Mesendoderm (in vitro differentiated cells): ENCODE results near the gene FAM120A.

Source experiments
- DNase-seq: peaks from one replicate; pipeline ENCODE4 v3.0.0; 2013
- H2AK5ac ChIP-seq: 2 replicates; pipeline ENCODE4 v1.6.1; 2013; ENCODE audit warnings: low read length, inconsistent platforms
- H2BK120ac ChIP-seq: 2 replicates; pipeline ENCODE4 v1.6.1; 2013; ENCODE audit warnings: low read depth, mild to moderate bottlenecking, low read length, moderate library complexity, mixed read lengths
- H2BK15ac ChIP-seq: replicated peaks from 2 replicates; pipeline ENCODE4 v1.6.1; 2013; ENCODE audit warnings: low read depth, mild to moderate bottlenecking, moderate library complexity
- H2BK5ac ChIP-seq: 2 replicates; pipeline ENCODE4 v1.6.1; 2013; ENCODE audit warnings: low read length, inconsistent platforms
- H3K18ac ChIP-seq: 2 replicates; pipeline ENCODE4 v1.6.1; 2013; ENCODE audit warnings: mild to moderate bottlenecking, low read length, mixed read lengths
- H3K23ac ChIP-seq: one replicate; pipeline ENCODE4 v1.6.1; 2013; ENCODE audit warnings: low read length
- H3K27ac ChIP-seq: 2 replicates; pipeline ENCODE4 v1.5.1; 2013; ENCODE audit warnings: low read depth, mild to moderate bottlenecking, inconsistent platforms, low read length, moderate library complexity
- H3K27me3 ChIP-seq: 2 replicates; pipeline ENCODE4 v1.6.1; 2013; ENCODE audit warnings: low read length, control low read depth, mild to moderate bottlenecking, inconsistent platforms; ENCODE audit not compliant: insufficient read depth, poor library complexity
- H3K36me3 ChIP-seq: 2 replicates; pipeline ENCODE4 v1.6.1; 2013; ENCODE audit warnings: low read length, inconsistent platforms; ENCODE audit not compliant: control insufficient read depth, insufficient read depth
- H3K4ac ChIP-seq: one replicate; pipeline ENCODE4 v1.6.1; 2013; ENCODE audit warnings: low read depth, mild to moderate bottlenecking, low read length, moderate library complexity
- H3K4me1 ChIP-seq: 2 replicates; pipeline ENCODE4 v1.6.1; 2013; ENCODE audit warnings: low read depth, low read length, inconsistent platforms; ENCODE audit not compliant: control insufficient read depth
- H3K4me2 ChIP-seq: 2 replicates; pipeline ENCODE4 v1.6.1; 2013; ENCODE audit warnings: low read length
- H3K4me3 ChIP-seq: 2 replicates; pipeline ENCODE4 v1.5.1; 2013; ENCODE audit warnings: mild to moderate bottlenecking, low read length
- H3K56ac ChIP-seq: one replicate; pipeline ENCODE4 v1.6.1; 2013; ENCODE audit warnings: low read length
- H3K79me1 ChIP-seq: 2 replicates; pipeline ENCODE4 v1.6.1; 2013; ENCODE audit warnings: low read length, inconsistent platforms
- H3K79me2 ChIP-seq: 2 replicates; pipeline ENCODE4 v1.6.1; 2013; ENCODE audit warnings: mild to moderate bottlenecking, low read length; ENCODE audit not compliant: control insufficient read depth, insufficient read depth
- H3K9ac ChIP-seq: 2 replicates; pipeline ENCODE4 v1.6.1; 2013; ENCODE audit warnings: low read length, inconsistent platforms
- H4K5ac ChIP-seq: one replicate; pipeline ENCODE4 v1.6.1; 2013; ENCODE audit warnings: low read length
- H4K8ac ChIP-seq: one replicate; pipeline ENCODE4 v1.6.1; 2013; ENCODE audit warnings: low read depth, mild to moderate bottlenecking, control low read depth, low read length, moderate library complexity
- WGBS: extraction: QIAGEN DNeasy Blood & Tissue Kit; methylation state at CpG from one replicate; pipeline ENCODE4 v1.1.7; 2013; ENCODE audit warnings: low lambda C conversion rate, missing lambda C conversion rate; ENCODE audit not compliant: insufficient coverage; ENCODE audit errors: extremely low coverage; 5-methylcytosine and 5-hydroxymethylcytosine counted together

FAM120A gene

DNA sequence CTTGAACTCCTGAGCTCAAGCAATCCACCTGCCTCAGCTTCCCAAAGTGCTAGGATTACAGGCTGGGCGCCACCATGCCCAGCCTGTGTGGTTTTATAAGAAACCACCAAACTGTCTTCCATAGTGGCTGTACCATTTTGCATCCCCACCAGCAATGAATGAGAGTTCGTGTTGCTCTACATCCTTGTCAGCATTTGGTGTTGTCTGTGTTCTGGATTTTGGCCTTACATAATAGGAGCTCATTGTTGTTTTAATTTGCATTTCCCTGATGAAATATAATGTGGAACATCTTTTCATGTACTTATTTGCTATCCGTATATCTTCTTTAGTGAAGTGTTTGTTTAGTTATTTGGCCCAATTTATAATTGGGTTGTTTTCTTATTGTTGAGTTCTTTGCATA lies 154.7 kb downstream of the FAM120A start:
- Histone ChIP-seq H3K4me1 (no peaks in the 10 kb centered on the region), H4K5ac (no peak overlapping the region), H3K4me2 (no peak overlapping the region), H3K79me1 (peaks cover 3% of the 10 kb centered on the region), H3K4me3 (no peak overlapping the region), H3K36me3 (no peaks in the 10 kb centered on the region), H4K8ac (no peak overlapping the region), H2BK120ac (no peak overlapping the region), H2AK5ac (no peak overlapping the region), H2BK15ac (no peak overlapping the region), H3K27me3 (no peaks in the 10 kb centered on the region), H3K79me2 (peaks cover 1% of the 10 kb centered on the region), H3K4ac (no peak overlapping the region), H3K56ac (no peak overlapping the region), H3K23ac (no peak overlapping the region), H3K18ac (no peak overlapping the region), H3K9ac (no peak overlapping the region), H3K27ac (no peak overlapping the region), H2BK5ac (no peak overlapping the region)
- no peak for DNase-seq
- WGBS: no CpG with 5 or more reads among the region's 3 CpGs

DNA sequence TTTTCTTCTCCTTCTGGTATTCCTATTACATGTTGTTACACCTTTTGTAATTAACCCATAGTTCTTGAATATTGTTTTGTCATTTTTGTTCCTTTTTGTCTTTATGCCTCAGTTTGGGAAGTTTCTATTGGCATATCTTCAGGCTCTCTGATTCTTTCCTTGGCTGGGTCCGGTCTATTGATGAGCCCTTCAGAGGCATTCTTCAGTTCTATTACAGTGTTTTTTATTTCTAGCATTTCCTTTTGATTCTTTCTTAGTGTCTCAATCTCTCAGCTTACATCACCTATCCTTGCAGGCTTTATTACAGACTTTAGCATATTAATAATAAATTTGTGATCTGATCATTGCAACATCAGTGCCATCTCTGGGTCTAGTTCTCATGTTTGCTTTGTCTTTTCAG lies 158.7 kb downstream of the FAM120A start:
- Histone ChIP-seq H3K56ac (no peak overlapping the region), H2BK15ac (no peak overlapping the region), H3K27ac (no peak overlapping the region), H3K9ac (no peak overlapping the region), H3K4me1 (no peaks in the 10 kb centered on the region), H2BK120ac (no peak overlapping the region), H2BK5ac (no peak overlapping the region), H3K36me3 (no peaks in the 10 kb centered on the region), H3K79me1 (peaks cover 6% of the 10 kb centered on the region), H3K4ac (no peak overlapping the region), H3K23ac (no peak overlapping the region), H3K4me3 (no peak overlapping the region), H3K27me3 (no peaks in the 10 kb centered on the region), H2AK5ac (no peak overlapping the region), H3K79me2 (no peaks in the 10 kb centered on the region), H3K4me2 (no peak overlapping the region), H4K5ac (no peak overlapping the region), H3K18ac (no peak overlapping the region), H4K8ac (no peak overlapping the region)
- DNase-seq: no peak
- WGBS: no CpG with 5 or more reads among the region's 1 CpG

DNA sequence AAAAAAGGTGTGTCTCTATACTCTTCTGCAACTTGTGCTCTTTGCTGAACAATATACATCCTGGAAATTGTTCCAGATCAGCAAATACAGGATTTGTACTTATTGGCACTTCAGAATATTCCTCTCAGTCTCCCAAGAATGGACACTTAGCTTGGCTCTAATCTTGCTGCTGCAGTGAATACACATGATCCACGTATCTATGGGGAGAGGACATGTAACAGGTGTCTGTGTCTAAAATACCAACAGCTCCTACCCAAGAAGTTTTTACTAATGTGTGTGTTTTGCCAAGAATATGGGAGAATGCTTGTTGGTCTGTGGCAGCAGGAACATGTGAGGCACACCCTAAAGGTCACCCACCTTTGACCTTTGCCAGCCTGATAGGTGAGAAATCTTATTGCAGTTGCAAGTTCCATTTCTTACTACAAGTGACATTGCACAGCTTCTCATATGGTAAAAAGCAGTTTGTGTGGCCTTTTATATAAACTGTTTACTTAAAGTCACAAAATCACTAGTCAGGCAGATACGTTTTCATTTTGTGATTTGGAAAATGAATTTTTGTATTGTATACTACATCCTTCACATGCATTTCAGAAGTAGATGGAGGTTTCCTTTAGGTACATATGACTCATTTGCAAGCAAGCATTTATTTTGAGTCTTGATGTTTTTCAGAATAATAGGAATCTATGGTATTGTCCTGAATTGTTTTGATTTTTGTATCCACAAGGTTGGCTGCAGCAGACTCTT lies 160.7 kb downstream of the FAM120A start:
- H3K79me2 ChIP-seq: no peaks in the 10 kb centered on the region
- H3K36me3 ChIP-seq: no peaks in the 10 kb centered on the region
- DNase-seq: no peak
- no peak overlapping the region for H3K56ac ChIP-seq
- WGBS: no CpG with 5 or more reads among the region's 2 CpGs
- no peak overlapping the region for H4K8ac ChIP-seq
- H3K9ac ChIP-seq: no peak overlapping the region
- H3K27me3 ChIP-seq: no peaks in the 10 kb centered on the region
- H3K23ac ChIP-seq: no peak overlapping the region
- H3K4me2 ChIP-seq: no peak overlapping the region
- no peak overlapping the region for H2BK5ac ChIP-seq
- no peak overlapping the region for H3K4ac ChIP-seq
- H2BK15ac ChIP-seq: no peak overlapping the region
- H2AK5ac ChIP-seq: no peak overlapping the region
- H3K79me1 ChIP-seq: peaks cover 11% of the 10 kb centered on the region
- no peak overlapping the region for H3K27ac ChIP-seq
- no peak overlapping the region for H4K5ac ChIP-seq
- H2BK120ac ChIP-seq: no peak overlapping the region
- H3K4me3 ChIP-seq: no peak overlapping the region
- no peak overlapping the region for H3K18ac ChIP-seq
- H3K4me1 ChIP-seq: no peaks in the 10 kb centered on the region

DNA sequence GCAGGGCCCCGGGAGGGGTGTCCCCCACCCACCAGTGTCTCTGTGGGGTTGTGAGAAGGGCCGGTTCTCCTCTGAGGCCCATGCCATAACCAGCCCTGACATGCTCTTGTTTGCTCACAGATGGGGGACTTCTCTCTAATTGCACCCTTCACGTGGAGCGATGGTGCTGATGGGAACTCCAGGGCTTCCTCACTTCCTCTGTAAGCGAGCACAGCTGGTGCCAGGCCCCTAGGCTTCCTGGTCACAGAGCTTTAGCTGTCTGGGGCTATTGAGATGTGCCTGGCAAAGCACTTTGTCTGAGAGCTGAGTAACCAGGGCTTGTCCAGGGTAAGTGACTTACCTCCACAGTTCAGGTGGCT lies 161.3 kb downstream of the FAM120A start:
- no peak overlapping the region for H3K4me2 ChIP-seq
- no peaks in the 10 kb centered on the region for H3K79me2 ChIP-seq
- DNase-seq: no peak

DNA sequence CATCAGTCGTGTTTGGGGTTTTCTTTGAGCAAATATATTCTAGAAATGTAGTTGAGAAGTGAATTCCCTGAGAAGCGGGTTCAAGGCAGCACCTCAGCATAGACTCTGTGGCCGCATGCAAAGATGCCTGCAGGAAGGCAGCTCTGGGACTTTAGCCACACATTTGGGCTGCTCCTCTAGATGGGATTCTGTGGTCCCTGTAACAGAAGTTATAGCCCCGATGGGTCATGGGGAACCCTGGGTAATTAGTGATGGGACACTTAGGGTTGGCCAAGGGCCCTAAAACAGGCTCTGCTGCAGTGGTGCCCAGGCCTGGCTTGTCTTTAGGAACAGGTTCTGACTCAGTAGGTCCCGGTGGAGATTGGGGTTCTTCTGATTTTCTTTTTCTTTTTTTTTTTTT lies 161.7 kb downstream of the FAM120A start:
- no peak for DNase-seq
- H3K79me2 ChIP-seq: no peaks in the 10 kb centered on the region
- no peaks in the 10 kb centered on the region for H3K27me3 ChIP-seq
- no peak overlapping the region for H3K18ac ChIP-seq
- H3K23ac ChIP-seq: no peak overlapping the region
- H4K8ac ChIP-seq: no peak overlapping the region
- H3K4me3 ChIP-seq: no peak overlapping the region
- H2AK5ac ChIP-seq: no peak overlapping the region
- no peak overlapping the region for H2BK5ac ChIP-seq
- H3K4ac ChIP-seq: no peak overlapping the region
- no peak overlapping the region for H3K9ac ChIP-seq
- H3K36me3 ChIP-seq: no peaks in the 10 kb centered on the region
- H2BK15ac ChIP-seq: no peak overlapping the region
- no CpG with 5 or more reads among the region's 5 CpGs for WGBS
- no peak overlapping the region for H3K27ac ChIP-seq
- H4K5ac ChIP-seq: no peak overlapping the region
- H3K4me1 ChIP-seq: no peaks in the 10 kb centered on the region
- no peak overlapping the region for H3K56ac ChIP-seq
- no peak overlapping the region for H2BK120ac ChIP-seq
- H3K4me2 ChIP-seq: no peak overlapping the region
- peaks cover 13% of the 10 kb centered on the region for H3K79me1 ChIP-seq

More for the DNA sequence above, 161.3 kb downstream of the FAM120A start:
- Histone ChIP-seq H3K36me3 (no peaks in the 10 kb centered on the region), H3K79me1 (peaks cover 11% of the 10 kb centered on the region), H3K27me3 (no peaks in the 10 kb centered on the region), H3K18ac (no peak overlapping the region), H3K56ac (no peak overlapping the region), H2AK5ac (no peak overlapping the region), H3K4me3 (no peak overlapping the region), H2BK5ac (no peak overlapping the region), H4K8ac (no peak overlapping the region), H3K9ac (no peak overlapping the region), H3K23ac (no peak overlapping the region), H3K27ac (no peak overlapping the region), H2BK15ac (no peak overlapping the region), H3K4me1 (no peaks in the 10 kb centered on the region), H2BK120ac (no peak overlapping the region), H3K4ac (no peak overlapping the region), H4K5ac (no peak overlapping the region)
- WGBS: no CpG with 5 or more reads among the region's 5 CpGs

DNA sequence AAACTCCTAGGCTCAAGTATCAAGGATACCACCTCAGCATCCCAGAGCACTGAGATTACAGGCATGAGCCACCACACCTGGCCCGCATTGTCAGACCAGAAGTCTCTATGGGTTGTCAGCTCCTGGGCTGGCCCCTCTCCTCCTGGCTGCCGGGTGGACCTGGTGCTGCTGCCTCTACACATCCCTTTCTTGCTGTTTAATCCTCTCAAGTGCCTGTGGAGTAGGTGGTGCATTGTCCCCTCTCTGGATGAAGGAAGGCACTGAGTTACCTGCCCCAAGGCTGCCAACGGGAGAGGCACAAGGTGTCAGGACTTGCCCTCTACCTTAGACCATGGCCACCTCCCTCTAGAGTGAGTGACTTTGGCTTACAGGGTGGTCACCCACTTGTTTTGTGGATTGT lies 162.3 kb downstream of the FAM120A start:
- no peak overlapping the region for H3K4me3 ChIP-seq
- no peaks in the 10 kb centered on the region for H3K79me2 ChIP-seq
- no peak overlapping the region for H4K8ac ChIP-seq
- no peak overlapping the region for H3K4me2 ChIP-seq
- no peak overlapping the region for H2BK5ac ChIP-seq
- H3K18ac ChIP-seq: no peak overlapping the region
- no peak overlapping the region for H3K4ac ChIP-seq
- H3K4me1 ChIP-seq: no peaks in the 10 kb centered on the region
- H4K5ac ChIP-seq: no peak overlapping the region
- H2AK5ac ChIP-seq: no peak overlapping the region
- no peaks in the 10 kb centered on the region for H3K27me3 ChIP-seq
- H3K27ac ChIP-seq: no peak overlapping the region
- H2BK15ac ChIP-seq: no peak overlapping the region
- whole genome bisulfite sequencing: no CpG with 5 or more reads among the region's 3 CpGs
- no peak overlapping the region for H2BK120ac ChIP-seq
- no peak overlapping the region for H3K23ac ChIP-seq
- no peak for DNase-seq
- H3K36me3 ChIP-seq: no peaks in the 10 kb centered on the region
- no peak overlapping the region for H3K9ac ChIP-seq
- H3K56ac ChIP-seq: no peak overlapping the region
- H3K79me1 ChIP-seq: peaks cover 15% of the 10 kb centered on the region
